ENCODE results near the gene ATOH8.

ATOH8 gene

DNA sequence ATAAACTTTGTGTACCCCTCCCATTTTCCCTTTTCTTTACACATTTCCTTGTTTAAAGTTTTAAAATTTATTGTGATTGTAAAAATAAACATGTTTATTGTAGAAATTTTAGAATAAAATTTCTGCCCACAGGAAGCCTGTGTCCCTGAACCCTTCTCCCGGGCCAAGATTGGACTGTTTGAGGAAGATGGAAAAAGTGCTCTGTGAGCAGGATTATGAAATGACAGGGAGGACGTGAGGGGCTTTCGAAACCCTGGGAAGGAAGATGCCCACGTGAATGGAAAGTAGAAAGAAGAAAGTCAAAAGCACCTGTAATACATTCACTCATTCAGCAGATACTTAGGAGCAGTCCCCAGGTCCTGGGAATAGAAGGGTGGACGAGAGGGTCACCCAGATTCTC lies 25.4 kb upstream of the ATOH8 start:
- Histone ChIP-seq H3K27ac (ENCODE audit: insufficient read depth, low read length, poor library complexity, severe bottlenecking) (no peak overlapping the region), H3K9me3 (ENCODE audit: control insufficient read depth, low read length) (no peaks in the 10 kb centered on the region), H3K36me3 (ENCODE audit: control insufficient read depth, insufficient read depth, low read length) (no peaks in the 10 kb centered on the region), H3K4me1 (ENCODE audit: control insufficient read depth, insufficient read depth, low read length, poor library complexity, severe bottlenecking) (no peaks in the 10 kb centered on the region), H3K27me3 (replicated peaks; ENCODE audit: control insufficient read depth, insufficient read depth, low read length, poor library complexity, severe bottlenecking) (no peaks in the 10 kb centered on the region), H3K4me3 (ENCODE audit: insufficient read depth, low read depth, low read length, poor library complexity, severe bottlenecking) (no peak overlapping the region)
- DNase-seq: no peak

DNA sequence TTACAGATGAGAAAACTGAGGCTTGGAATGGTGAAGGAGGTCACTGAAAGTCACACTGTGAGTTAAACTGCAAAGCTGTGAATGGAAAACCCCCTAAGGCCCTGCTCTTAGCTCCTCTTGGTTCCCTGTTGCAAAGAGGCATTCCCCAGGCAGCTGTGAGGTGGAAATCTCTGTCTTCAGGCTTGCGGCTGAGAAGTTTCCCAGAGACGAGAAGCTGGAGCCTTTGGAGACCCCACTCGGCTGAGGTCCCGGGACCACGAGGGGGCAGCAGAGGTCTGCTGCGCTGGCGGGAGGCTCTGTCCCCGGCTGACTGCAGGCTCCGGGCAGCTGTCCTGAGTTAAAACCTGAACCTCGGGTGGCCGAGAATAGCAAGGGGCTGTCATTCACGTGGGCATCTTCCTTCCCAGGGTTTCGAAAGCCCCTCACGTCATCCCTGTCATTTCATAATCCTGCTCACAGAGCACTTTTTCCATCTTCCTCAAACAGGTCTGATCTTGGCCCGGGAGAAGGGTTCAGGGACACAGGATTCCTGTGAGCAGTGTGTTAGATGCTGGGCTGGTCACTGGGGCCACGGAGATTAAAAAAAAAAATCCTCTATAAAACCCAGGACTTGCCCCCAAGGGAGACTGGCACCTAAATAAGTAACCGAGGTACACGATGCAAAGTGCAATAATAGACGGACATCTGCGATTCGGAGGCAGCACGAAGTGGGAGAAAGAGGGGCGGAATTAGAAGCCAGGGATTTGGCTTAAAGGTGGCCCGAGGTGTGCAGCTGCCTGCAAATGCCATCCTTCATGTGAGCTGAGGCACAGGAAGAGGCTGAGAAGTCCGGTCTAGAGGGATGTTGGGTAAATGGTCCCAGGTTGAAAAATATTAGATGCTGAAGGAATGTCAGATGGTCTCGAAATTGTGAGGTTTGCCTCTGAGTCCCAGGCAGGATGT lies 24.6 kb upstream of the ATOH8 start:
- peak; percentile 24 to 50 (median 32) for DNase-seq
- no peaks in the 10 kb centered on the region for H3K4me1 ChIP-seq (ENCODE audit: control insufficient read depth, insufficient read depth, low read length, poor library complexity, severe bottlenecking)
- H3K4me3 ChIP-seq (ENCODE audit: insufficient read depth, low read depth, low read length, poor library complexity, severe bottlenecking): no peak overlapping the region
- H3K9me3 ChIP-seq (ENCODE audit: control insufficient read depth, low read length): no peaks in the 10 kb centered on the region
- H3K36me3 ChIP-seq (ENCODE audit: control insufficient read depth, insufficient read depth, low read length): no peaks in the 10 kb centered on the region
- no peak overlapping the region for H3K27ac ChIP-seq (ENCODE audit: insufficient read depth, low read length, poor library complexity, severe bottlenecking)
- H3K27me3 ChIP-seq (replicated peaks; ENCODE audit: control insufficient read depth, insufficient read depth, low read length, poor library complexity, severe bottlenecking): no peaks in the 10 kb centered on the region

DNA sequence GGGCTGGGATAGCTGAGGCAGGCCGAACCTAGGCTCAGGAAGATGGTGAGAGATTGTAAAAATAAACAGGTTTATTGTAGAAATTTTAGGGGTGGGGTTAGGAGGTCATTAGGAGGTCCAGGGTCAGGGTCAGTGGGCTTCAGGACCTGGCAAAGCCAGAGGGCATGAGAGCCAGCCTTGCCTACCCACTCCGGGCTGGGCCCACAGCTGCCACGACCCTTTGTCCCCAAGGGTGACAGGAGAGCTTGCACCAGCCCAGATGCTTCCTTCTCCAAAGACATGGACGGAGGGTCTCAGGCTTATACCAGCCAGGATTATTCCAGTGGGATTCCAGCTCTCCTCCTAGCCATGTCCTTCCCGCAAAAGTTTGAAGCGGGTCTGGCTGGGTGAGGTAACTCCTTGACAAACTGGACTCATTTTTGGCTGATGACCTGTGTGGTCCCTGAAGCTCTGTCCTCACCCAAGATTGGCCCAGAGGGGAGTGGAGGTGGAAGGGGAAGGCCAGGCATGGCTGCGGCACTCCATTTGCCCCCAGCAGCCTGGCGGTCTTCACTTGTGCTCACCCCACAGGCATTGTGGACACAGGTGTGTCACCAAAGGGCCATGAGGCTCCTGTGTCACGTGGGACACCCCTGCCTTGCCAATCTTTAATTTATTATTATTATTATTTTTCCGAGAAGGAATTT lies 23.8 kb upstream of the ATOH8 start:
- H3K4me3 ChIP-seq (ENCODE audit: insufficient read depth, low read depth, low read length, poor library complexity, severe bottlenecking): no peak overlapping the region
- H3K27me3 ChIP-seq (replicated peaks; ENCODE audit: control insufficient read depth, insufficient read depth, low read length, poor library complexity, severe bottlenecking): no peaks in the 10 kb centered on the region
- H3K27ac ChIP-seq (ENCODE audit: insufficient read depth, low read length, poor library complexity, severe bottlenecking): no peak overlapping the region
- DNase-seq: no peak
- no peaks in the 10 kb centered on the region for H3K36me3 ChIP-seq (ENCODE audit: control insufficient read depth, insufficient read depth, low read length)
- H3K4me1 ChIP-seq (ENCODE audit: control insufficient read depth, insufficient read depth, low read length, poor library complexity, severe bottlenecking): no peaks in the 10 kb centered on the region
- no peaks in the 10 kb centered on the region for H3K9me3 ChIP-seq (ENCODE audit: control insufficient read depth, low read length)

DNA sequence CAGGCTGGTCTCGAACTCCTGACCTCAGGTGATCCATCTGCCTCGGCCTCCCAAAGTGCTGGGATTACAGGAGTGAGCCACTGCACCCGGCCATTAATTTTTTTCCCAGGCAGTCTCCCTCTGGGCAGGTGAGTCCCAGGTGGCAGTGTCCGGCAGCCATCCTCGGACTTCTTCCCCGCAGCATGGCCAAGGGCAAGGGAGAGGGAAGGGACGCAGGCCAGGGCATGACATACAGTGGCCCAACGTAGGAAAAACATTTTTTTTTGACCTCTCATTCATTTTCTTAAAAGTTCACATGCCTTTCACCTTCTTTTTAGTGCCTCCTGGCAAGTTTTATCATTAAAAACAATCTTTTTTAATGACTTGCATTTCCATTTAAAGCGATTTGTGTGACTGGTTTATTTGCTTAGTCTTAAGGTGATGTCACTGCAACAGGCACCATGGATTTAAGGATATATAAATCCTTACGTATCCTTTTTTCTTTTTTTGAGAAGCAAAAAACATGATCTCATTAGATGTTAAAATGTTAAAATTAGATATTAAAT lies 23.0 kb upstream of the ATOH8 start:
- no peaks in the 10 kb centered on the region for H3K4me1 ChIP-seq (ENCODE audit: control insufficient read depth, insufficient read depth, low read length, poor library complexity, severe bottlenecking)
- no peak for DNase-seq
- H3K27ac ChIP-seq (ENCODE audit: insufficient read depth, low read length, poor library complexity, severe bottlenecking): no peak overlapping the region
- no peaks in the 10 kb centered on the region for H3K36me3 ChIP-seq (ENCODE audit: control insufficient read depth, insufficient read depth, low read length)
- H3K9me3 ChIP-seq (ENCODE audit: control insufficient read depth, low read length): no peaks in the 10 kb centered on the region
- H3K27me3 ChIP-seq (replicated peaks; ENCODE audit: control insufficient read depth, insufficient read depth, low read length, poor library complexity, severe bottlenecking): no peaks in the 10 kb centered on the region
- no peak overlapping the region for H3K4me3 ChIP-seq (ENCODE audit: insufficient read depth, low read depth, low read length, poor library complexity, severe bottlenecking)

DNA sequence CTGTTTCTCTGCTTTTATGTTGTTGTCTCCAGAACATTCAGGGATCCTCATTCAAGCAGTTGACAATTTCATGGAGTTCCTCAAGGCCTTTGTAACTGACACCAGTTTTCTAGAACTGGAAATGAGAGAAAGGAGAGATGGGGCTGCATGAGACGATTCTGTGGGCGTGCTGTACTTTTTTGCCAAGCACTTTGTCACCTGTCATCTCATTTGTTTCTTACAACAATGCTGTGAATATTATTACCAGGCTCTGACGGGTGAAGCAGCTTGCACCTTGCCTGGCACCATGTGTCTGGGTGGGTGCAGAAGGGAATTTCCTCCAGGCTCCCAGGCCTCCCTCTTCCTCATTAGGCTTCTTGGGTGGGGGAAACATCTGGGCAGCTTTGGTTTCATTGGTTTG lies 22.2 kb upstream of the ATOH8 start:
- no peaks in the 10 kb centered on the region for H3K27me3 ChIP-seq (replicated peaks; ENCODE audit: control insufficient read depth, insufficient read depth, low read length, poor library complexity, severe bottlenecking)
- no peaks in the 10 kb centered on the region for H3K4me1 ChIP-seq (ENCODE audit: control insufficient read depth, insufficient read depth, low read length, poor library complexity, severe bottlenecking)
- DNase-seq: no peak
- H3K36me3 ChIP-seq (ENCODE audit: control insufficient read depth, insufficient read depth, low read length): no peaks in the 10 kb centered on the region
- H3K27ac ChIP-seq (ENCODE audit: insufficient read depth, low read length, poor library complexity, severe bottlenecking): no peak overlapping the region
- H3K9me3 ChIP-seq (ENCODE audit: control insufficient read depth, low read length): no peaks in the 10 kb centered on the region
- H3K4me3 ChIP-seq (ENCODE audit: insufficient read depth, low read depth, low read length, poor library complexity, severe bottlenecking): no peak overlapping the region

DNA sequence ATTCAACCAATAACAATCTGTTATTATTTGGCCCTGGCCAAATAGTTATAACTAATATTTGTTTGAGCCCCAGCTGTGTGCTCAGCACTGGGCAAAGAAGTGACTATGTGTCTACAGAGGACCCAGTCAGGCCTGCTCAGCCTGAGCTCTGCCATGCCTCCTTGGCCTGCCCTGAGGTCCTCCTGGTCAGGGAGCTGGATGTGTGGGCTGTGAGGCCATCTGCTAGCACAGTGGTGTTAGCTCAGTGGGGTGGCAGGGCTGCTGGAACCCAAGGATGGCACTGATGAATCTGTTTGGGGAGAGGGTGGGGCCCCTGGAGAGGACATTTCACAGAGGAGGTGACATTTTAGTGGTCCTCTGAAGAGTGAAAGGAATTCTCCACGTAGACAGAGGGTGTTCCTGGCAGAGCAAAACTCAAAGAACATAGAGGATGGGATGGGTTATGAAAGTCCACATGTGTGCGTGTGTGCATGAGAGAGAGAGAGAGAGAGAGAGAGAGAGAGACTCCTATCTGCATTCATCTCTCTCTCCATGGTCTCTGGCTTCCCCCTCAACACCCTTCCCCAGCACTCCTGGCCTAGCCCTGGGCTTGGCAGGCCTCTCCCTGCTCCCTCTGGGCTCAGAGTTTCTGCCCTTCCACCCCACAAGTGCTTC lies 21.2 kb upstream of the ATOH8 start:
- no peak for DNase-seq
- H3K4me3 ChIP-seq (ENCODE audit: insufficient read depth, low read depth, low read length, poor library complexity, severe bottlenecking): no peak overlapping the region
- no peaks in the 10 kb centered on the region for H3K27me3 ChIP-seq (replicated peaks; ENCODE audit: control insufficient read depth, insufficient read depth, low read length, poor library complexity, severe bottlenecking)
- H3K27ac ChIP-seq (ENCODE audit: insufficient read depth, low read length, poor library complexity, severe bottlenecking): no peak overlapping the region
- no peaks in the 10 kb centered on the region for H3K36me3 ChIP-seq (ENCODE audit: control insufficient read depth, insufficient read depth, low read length)
- no peaks in the 10 kb centered on the region for H3K4me1 ChIP-seq (ENCODE audit: control insufficient read depth, insufficient read depth, low read length, poor library complexity, severe bottlenecking)
- H3K9me3 ChIP-seq (ENCODE audit: control insufficient read depth, low read length): no peaks in the 10 kb centered on the region

DNA sequence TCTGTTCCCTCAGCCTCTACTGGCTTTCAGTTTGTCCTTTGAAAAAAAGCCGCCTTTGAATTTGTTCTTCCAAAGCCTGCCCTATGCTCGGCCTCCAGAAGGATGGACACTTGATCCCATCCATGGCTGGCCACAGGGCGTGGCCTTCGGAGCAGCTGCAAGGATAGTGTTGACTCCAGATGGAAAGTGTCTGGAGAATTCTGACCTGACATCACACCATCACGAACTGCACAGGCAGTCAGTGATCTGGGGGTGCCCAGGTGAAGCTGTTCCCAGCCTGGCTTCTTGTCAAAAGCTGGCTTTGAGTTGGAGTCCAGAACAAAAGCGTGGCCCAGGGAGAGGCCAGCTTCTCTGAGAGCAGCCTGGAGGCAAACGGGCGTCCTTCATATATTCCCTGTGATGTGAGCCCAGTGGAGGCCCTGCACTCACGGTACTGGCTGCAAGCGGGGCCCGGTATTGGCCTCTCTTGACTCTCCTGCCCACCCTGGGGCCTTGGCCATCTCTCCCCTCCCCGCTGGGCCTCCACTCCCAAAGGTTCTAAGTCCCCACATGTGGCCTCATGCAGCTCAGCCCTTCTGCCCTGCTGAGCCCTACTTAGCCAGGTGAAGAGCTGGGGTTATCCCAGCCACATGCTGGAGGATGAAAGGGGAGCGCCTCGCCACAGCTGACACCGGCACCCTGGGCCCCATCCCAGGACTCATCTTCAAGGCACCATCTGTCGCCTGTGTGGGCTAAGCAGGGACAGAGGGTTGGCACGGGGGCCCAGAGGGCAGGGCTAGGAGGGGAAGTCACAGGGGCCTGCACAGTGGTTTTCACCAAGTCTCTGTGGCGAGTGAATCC lies 20.4 kb upstream of the ATOH8 start:
- H3K9me3 ChIP-seq (ENCODE audit: control insufficient read depth, low read length): no peaks in the 10 kb centered on the region
- no peaks in the 10 kb centered on the region for H3K27me3 ChIP-seq (replicated peaks; ENCODE audit: control insufficient read depth, insufficient read depth, low read length, poor library complexity, severe bottlenecking)
- H3K4me3 ChIP-seq (ENCODE audit: insufficient read depth, low read depth, low read length, poor library complexity, severe bottlenecking): no peak overlapping the region
- no peaks in the 10 kb centered on the region for H3K4me1 ChIP-seq (ENCODE audit: control insufficient read depth, insufficient read depth, low read length, poor library complexity, severe bottlenecking)
- no peaks in the 10 kb centered on the region for H3K36me3 ChIP-seq (ENCODE audit: control insufficient read depth, insufficient read depth, low read length)
- DNase-seq: no peak
- H3K27ac ChIP-seq (ENCODE audit: insufficient read depth, low read length, poor library complexity, severe bottlenecking): no peak overlapping the region

DNA sequence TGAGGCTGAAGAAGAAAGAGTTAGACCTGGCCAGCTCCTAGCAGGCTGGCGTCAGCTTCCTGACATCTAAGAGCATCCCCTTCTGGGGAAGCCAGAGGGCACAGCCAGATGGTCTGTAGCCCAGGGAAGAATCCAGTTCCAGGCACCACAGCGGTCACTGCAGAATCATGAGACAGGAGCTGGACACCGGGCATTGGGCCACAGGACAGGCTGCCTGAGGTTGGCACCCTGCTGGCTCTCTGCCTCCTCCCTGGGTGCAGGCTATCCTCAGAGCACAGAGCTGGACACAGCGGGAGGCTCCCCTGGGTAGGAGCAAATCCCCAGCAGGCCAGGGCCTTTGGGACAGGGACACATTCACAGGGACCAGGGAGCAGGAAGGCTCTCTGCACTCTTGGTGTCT lies 19.8 kb upstream of the ATOH8 start:
- no peak overlapping the region for H3K4me3 ChIP-seq (ENCODE audit: insufficient read depth, low read depth, low read length, poor library complexity, severe bottlenecking)
- no peaks in the 10 kb centered on the region for H3K4me1 ChIP-seq (ENCODE audit: control insufficient read depth, insufficient read depth, low read length, poor library complexity, severe bottlenecking)
- H3K9me3 ChIP-seq (ENCODE audit: control insufficient read depth, low read length): no peaks in the 10 kb centered on the region
- no peak for DNase-seq
- no peaks in the 10 kb centered on the region for H3K36me3 ChIP-seq (ENCODE audit: control insufficient read depth, insufficient read depth, low read length)
- H3K27ac ChIP-seq (ENCODE audit: insufficient read depth, low read length, poor library complexity, severe bottlenecking): no peak overlapping the region
- H3K27me3 ChIP-seq (replicated peaks; ENCODE audit: control insufficient read depth, insufficient read depth, low read length, poor library complexity, severe bottlenecking): no peaks in the 10 kb centered on the region

DNA sequence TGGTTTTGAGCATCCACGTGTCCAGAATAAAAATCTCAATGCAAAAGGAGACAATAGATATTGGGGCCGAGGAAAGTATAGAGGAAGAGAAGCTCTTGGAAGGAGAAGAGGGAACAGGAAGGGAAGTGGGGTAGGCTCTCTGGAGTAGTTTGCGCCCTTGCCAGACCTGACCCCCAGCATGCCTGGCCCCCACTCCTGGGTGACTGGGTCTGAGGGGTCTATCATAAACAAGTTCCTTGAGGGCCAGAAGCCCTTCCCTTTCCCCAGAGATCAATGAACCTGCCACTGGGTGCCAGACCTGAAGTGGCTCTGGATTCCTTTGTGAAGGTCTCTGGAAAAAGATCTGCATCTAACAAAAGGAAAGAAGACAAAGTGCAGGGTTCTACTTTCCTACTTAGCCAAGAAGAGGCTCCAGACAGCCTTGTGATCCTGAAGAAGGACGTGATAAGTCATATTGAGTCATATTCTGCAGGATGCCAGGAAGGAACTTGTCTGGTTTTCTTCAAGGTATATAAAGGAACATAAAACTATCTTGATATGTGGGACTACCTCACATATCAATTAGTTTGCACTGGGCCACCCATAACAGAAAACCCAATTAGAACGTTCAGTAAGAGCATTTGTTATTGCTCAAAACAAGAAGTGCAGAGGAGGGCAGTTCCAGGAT lies 18.7 kb upstream of the ATOH8 start:
- Histone ChIP-seq H3K27ac (ENCODE audit: insufficient read depth, low read length, poor library complexity, severe bottlenecking) (no peak overlapping the region), H3K9me3 (ENCODE audit: control insufficient read depth, low read length) (no peaks in the 10 kb centered on the region), H3K4me1 (ENCODE audit: control insufficient read depth, insufficient read depth, low read length, poor library complexity, severe bottlenecking) (no peaks in the 10 kb centered on the region), H3K36me3 (ENCODE audit: control insufficient read depth, insufficient read depth, low read length) (no peaks in the 10 kb centered on the region), H3K27me3 (replicated peaks; ENCODE audit: control insufficient read depth, insufficient read depth, low read length, poor library complexity, severe bottlenecking) (no peaks in the 10 kb centered on the region), H3K4me3 (ENCODE audit: insufficient read depth, low read depth, low read length, poor library complexity, severe bottlenecking) (no peak overlapping the region)
- no peak for DNase-seq

Data from effector memory CD4-positive, alpha-beta T cell (primary cell).